Lower leg skin (tissue), 4 donors: ENCODE measurements around the gene DTNA. TPM values are rescaled to one million over a fixed set of nuclear protein-coding genes. Genes with fewer than 3 reads are reported as not detected.

Source experiments
- DNase-seq, 2 donors: peaks; one replicate each; pipeline ENCODE4 v3.0.0-alpha.2; 2019; ENCODE audit warnings: low spot score in 2 of 2
- H3K4me3 ChIP-seq: fragments of 200-600 bp; sonication (generic); 2 replicates; pipeline ENCODE4 v1.5.1; 2017; ENCODE audit warnings: mild to moderate bottlenecking, low read depth; ENCODE audit not compliant: poor library complexity, severe bottlenecking
- POLR2A ChIP-seq, 2 donors: fragments of 450-650 bp; IDR thresholded peaks; one replicate each; pipeline ENCODE4 v1.6.1; 2016 to 2017; ENCODE audit warnings: antibody characterized with exemption in 2 of 2, mild to moderate bottlenecking in 1 of 2, moderate library complexity in 1 of 2
- WGBS, 2 donors: methylation state at CpG; one replicate each; pipeline ENCODE4 v1.1.5; 2018; 5-methylcytosine and 5-hydroxymethylcytosine counted together
- intact Hi-C: fragments of 100-400 bp; cut with DNase I; formaldehyde crosslinking; loops from one replicate; pipeline ENCODE4 v1.15.0; 2023; ENCODE audit warnings: low total_unique reads
- total RNA-seq, 4 donors: library from RNA; depleted of rRNA; stranded (reverse); fragments of >200 nt; gene quantifications; one replicate each; pipeline ENCODE4 v1.1.0, GENCODE V29; 2016
- TF ChIP-seq, protein P1 (sequence below), 3 donors: fragments of 450-650 bp; IDR thresholded peaks; one replicate each; pipeline ENCODE4 v1.5.1; 2016; ENCODE audit warnings: antibody characterized with exemption in 3 of 3, mild to moderate bottlenecking in 3 of 3, moderate library complexity in 2 of 3

The DTNA gene
- total RNA-seq, 4 donors from 2014 or later, result 3.3 to 8.0 (median 5.7) TPM

DNA sequence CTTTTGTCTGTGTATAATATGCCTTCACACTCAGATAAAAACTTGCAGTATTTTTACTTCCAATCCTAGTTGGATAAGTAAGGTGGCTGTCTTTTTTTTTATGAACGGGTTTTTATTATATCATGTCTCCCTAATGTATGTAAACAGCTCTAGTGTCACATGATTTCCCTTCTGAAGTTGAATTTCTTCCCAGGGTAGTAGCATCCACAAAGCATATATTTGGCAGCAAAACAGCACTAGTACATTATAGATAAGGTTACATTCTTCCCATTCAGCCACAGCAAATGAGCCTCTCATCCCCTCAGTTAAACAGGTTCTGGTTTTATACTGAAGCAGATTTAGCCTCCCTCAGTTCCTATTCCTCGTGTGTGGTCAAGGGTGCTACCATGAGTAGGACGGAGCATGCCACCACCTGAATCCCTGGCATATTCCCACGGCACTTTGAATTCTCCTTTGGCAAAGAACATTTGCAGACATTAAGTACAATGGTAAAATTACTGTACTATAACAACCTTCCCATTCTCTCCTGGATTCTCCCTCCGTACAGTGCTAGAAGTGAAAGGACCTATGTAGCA is 15.4 kb upstream of the DTNA start:
- TF ChIP-seq, protein P1, sequence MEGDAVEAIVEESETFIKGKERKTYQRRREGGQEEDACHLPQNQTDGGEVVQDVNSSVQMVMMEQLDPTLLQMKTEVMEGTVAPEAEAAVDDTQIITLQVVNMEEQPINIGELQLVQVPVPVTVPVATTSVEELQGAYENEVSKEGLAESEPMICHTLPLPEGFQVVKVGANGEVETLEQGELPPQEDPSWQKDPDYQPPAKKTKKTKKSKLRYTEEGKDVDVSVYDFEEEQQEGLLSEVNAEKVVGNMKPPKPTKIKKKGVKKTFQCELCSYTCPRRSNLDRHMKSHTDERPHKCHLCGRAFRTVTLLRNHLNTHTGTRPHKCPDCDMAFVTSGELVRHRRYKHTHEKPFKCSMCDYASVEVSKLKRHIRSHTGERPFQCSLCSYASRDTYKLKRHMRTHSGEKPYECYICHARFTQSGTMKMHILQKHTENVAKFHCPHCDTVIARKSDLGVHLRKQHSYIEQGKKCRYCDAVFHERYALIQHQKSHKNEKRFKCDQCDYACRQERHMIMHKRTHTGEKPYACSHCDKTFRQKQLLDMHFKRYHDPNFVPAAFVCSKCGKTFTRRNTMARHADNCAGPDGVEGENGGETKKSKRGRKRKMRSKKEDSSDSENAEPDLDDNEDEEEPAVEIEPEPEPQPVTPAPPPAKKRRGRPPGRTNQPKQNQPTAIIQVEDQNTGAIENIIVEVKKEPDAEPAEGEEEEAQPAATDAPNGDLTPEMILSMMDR (IDR thresholded peaks at IDR 0.05), result no peak
- no peak for TF ChIP-seq POLR2A (IDR thresholded peaks at IDR 0.05)
- H3K4me3 ChIP-seq, result no peak overlapping the region
- intact Hi-C loops, result no loop called here
- WGBS, 2 donors, result 40 to 56% methylated on average over 5 of the region's 5 CpGs
- DNase-seq, result no peak

DNA sequence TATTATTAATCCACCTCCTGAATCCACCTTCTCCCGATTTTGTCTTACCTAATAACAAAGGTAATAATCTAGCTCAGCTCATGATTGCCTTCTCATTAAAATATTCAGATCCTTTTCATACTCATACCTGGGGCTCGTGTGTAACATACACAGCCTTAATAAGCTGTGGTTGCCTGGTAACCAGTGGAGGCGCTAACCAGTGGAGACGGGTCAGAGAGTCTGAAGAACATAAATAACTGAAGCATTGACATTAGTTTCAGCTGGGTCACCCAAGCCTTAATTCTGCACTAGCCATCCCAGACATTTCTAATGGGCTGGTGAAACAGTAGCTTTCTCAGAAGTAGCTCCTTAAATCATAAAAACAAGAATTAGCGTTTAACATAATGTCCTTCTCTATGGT is 14.8 kb upstream of the DTNA start:
- no peak overlapping the region for H3K4me3 ChIP-seq
- TF ChIP-seq, protein P1 (IDR thresholded peaks at IDR 0.05), result no peak
- TF ChIP-seq POLR2A (IDR thresholded peaks at IDR 0.05), result no peak
- DNase-seq, result no peak
- intact Hi-C loops, result no loop called here
- WGBS, 2 donors, result 54 to 61% methylated on average over 5 of the region's 5 CpGs

DNA sequence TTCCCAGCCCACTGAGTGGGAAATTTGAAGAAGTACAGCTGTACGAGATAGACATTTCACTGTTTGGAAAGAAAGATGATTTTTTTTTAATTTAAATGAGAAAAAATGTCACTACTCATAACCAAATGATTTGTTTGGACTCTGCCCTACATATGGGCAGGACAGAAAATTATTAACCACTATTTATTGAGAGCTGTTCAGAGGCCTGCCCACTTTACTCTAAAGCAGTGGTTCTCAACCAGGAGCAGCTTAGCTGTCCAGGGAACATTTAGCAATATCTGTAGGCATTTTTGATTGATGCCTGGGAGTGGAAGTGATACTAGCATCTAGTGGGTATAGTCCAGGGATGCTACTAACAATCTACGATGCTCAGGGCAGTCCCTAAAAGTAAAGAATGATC is 13.4 kb upstream of the DTNA start:
- 91 to 95% methylated on average over 2 of the region's 2 CpGs for WGBS, 2 donors

DNA sequence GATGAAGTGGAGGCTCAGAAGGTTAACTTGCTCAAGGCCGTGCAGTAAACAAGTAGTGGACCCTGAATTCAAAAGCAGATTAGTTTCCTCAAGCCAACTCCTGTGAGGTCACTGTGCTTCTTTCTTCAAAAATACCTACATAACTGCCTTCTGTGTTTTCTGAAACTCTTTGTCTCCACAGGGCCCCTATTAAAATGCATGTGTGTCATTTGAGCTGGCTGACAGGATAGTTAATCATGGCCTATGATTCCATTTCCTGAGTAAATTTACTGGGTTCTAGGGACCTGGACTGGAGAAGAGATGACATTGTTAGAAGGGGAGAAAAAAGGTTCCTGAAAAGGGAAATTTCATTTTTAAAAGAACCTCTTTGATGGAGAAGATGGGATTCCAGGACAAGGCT is 12.9 kb upstream of the DTNA start:
- WGBS, 2 donors, result 88 to 96% methylated on average over 1 of the region's 1 CpG
- intact Hi-C loops, result no loop called here
- TF ChIP-seq POLR2A (IDR thresholded peaks at IDR 0.05), result no peak
- TF ChIP-seq, protein P1 (IDR thresholded peaks at IDR 0.05), result no peak
- H3K4me3 ChIP-seq, result no peak overlapping the region
- DNase-seq, result no peak

More for the DNA sequence above, 13.4 kb upstream of the DTNA start:
- intact Hi-C loops, result no loop called here
- H3K4me3 ChIP-seq, result no peak overlapping the region
- TF ChIP-seq, protein P1 (IDR thresholded peaks at IDR 0.05), result no peak
- no peak for TF ChIP-seq POLR2A (IDR thresholded peaks at IDR 0.05)
- DNase-seq, result no peak

DNA sequence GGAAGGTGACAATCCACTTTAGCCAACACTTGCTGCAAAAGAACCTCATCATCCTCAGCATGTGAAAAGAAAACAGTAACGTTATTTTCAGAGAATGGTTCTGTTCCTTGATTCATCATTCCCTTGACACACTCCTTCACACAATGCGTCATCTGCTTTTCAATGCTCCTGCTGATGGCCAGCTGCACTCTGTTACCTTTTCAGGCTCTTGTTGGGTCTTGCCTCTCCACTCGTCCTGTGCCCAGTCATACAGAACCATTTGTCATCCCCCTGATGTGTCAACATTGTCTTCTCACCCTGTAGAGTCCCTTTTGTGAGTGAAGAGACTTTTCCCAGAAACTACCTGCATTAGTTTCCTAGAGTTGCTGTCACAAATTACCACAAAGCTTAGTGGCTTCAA is 12.2 kb upstream of the DTNA start:
- WGBS, 2 donors, result 79 to 80% methylated on average over 3 of the region's 3 CpGs
- intact Hi-C loops, result no loop called here
- no peak for DNase-seq
- H3K4me3 ChIP-seq, result no peak overlapping the region
- TF ChIP-seq, protein P1 (IDR thresholded peaks at IDR 0.05), result no peak
- TF ChIP-seq POLR2A (IDR thresholded peaks at IDR 0.05), result no peak

DNA sequence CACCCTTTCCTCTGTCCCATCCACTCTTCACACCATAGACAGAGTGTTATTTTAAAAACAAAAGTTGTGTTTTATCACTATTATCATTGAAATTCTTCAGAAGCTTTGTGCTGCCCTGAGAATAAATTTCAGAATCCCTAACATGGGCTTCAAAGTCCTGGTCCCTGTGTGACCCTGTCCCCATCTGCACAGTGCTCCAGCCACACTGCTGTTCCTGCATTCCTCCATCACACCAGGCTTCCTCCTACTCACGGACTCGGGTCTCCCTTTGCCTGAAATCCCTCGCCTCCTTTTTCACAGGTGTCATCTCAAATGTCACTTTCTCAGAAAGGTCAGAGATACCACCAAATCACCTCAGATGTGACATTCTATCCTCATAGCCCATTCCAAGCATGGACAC is 8.2 kb upstream of the DTNA start:
- WGBS, 2 donors, result 87 to 90% methylated on average over 3 of the region's 3 CpGs
- DNase-seq, result no peak
- intact Hi-C loops, result no loop called here
- no peak overlapping the region for H3K4me3 ChIP-seq
- TF ChIP-seq, protein P1 (IDR thresholded peaks at IDR 0.05), result no peak
- no peak for TF ChIP-seq POLR2A (IDR thresholded peaks at IDR 0.05)
